Measurements from ENCODE around the gene OR4X2. TPM values are rescaled to one million over a fixed set of nuclear protein-coding genes. Genes with fewer than 3 reads are reported as not detected.

OR4X2 gene
- total and polyA plus RNA-seq, 7 experiments from 2014 or later, result not detected

GRCh38 chr11:48242501-48242900, 2.4 kb upstream of the OR4X2 start:
- no peak overlapping the region for H3K27ac Mint-ChIP-seq
- ChIA-PET CTCF (no interaction called here), POLR2A (no interaction called here)
- ATAC-seq (no peak), DNase-seq (no peak)
- peaks cover 0 to 8% (median 1%) of the 10 kb centered on the region in 11 donors for H3K9me3 Mint-ChIP-seq
- H3K36me3 Mint-ChIP-seq, result no peaks in the 10 kb centered on the region
- H3K4me1 Mint-ChIP-seq, result peaks cover 0 to 4% (median 0%) of the 10 kb centered on the region in 7 donors
- no peak overlapping the region for H3K4me3 Mint-ChIP-seq
- intact Hi-C loops (cut with micrococcal nuclease), result no loop called here
- Histone ChIP-seq H3K9me3 (ENCODE audit: control insufficient read depth in 2 of 3, low read length in 3 of 3) (no peaks in the 10 kb centered on the region), H3K36me3 (ENCODE audit: control insufficient read depth in 2 of 3, insufficient read depth in 3 of 3, low read length in 3 of 3) (no peaks in the 10 kb centered on the region), H3K27me3 (ENCODE audit: control insufficient read depth in 2 of 2, insufficient read depth in 2 of 2, low read length in 2 of 2) (no peaks in the 10 kb centered on the region), H3K4me3 (ENCODE audit: low read length) (no peak overlapping the region), H3K27ac (ENCODE audit: low read depth, low read length) (no peak overlapping the region), H3K4me1 (ENCODE audit: control insufficient read depth in 2 of 2, insufficient read depth in 2 of 2, low read length in 2 of 2) (no peaks in the 10 kb centered on the region)
- peaks cover 4 to 41% (median 39%) of the 10 kb centered on the region in 5 donors for H3K27me3 Mint-ChIP-seq

- Histone ChIP-seq H3K9me3 (ENCODE audit: control insufficient read depth in 2 of 3, low read length in 3 of 3) (peaks cover 0 to 5% (median 4%) of the 10 kb centered on the region in 3 experiments), H3K4me3 (ENCODE audit: low read length) (no peak overlapping the region), H3K27me3 (ENCODE audit: control insufficient read depth in 2 of 2, insufficient read depth in 2 of 2, low read length in 2 of 2) (no peaks in the 10 kb centered on the region), H3K36me3 (ENCODE audit: control insufficient read depth in 2 of 3, insufficient read depth in 3 of 3, low read length in 3 of 3) (no peaks in the 10 kb centered on the region), H3K27ac (ENCODE audit: low read depth, low read length) (no peak overlapping the region), H3K4me1 (ENCODE audit: control insufficient read depth in 2 of 2, insufficient read depth in 2 of 2, low read length in 2 of 2) (no peaks in the 10 kb centered on the region)
- intact Hi-C loops (cut with micrococcal nuclease), result no loop called here
- Mint-ChIP-seq H3K4me1 (no peaks in the 10 kb centered on the region), H3K27me3 (peaks cover 17 to 34% (median 31%) of the 10 kb centered on the region in 5 donors), H3K27ac (no peak overlapping the region), H3K4me3 (no peak overlapping the region), H3K36me3 (peaks cover 0 to 4% (median 0%) of the 10 kb centered on the region in 5 donors), H3K9me3 (peaks cover 1 to 17% (median 6%) of the 10 kb centered on the region in 11 donors)
- ATAC-seq (no peak), DNase-seq (no peak)
- CTCF ChIA-PET, result interaction anchor here (0.7 kb wide), 1 partner anchor 13 kb away, joined by 3 read pairs; no protein-coding TSS in a partner anchor
- POLR2A ChIA-PET, result no interaction called here
These were observed 4.0 kb downstream of the OR4X2 start for GRCh38 chr11:48248902-48249301.

GRCh38 chr11:48261600-48261999, 16.7 kb downstream of the OR4X2 start:
- peaks cover 0 to 10% (median 3%) of the 10 kb centered on the region in 11 donors for H3K9me3 Mint-ChIP-seq
- no peak overlapping the region for H3K27ac ChIP-seq (ENCODE audit: low read depth, low read length)
- H3K27me3 ChIP-seq (ENCODE audit: control insufficient read depth in 2 of 2, insufficient read depth in 2 of 2, low read length in 2 of 2), result no peaks in the 10 kb centered on the region
- H3K4me3 Mint-ChIP-seq, result no peak overlapping the region
- peaks cover 3 to 20% (median 16%) of the 10 kb centered on the region in 5 donors for H3K27me3 Mint-ChIP-seq
- CTCF ChIA-PET, result no interaction called here
- H3K36me3 ChIP-seq (ENCODE audit: control insufficient read depth in 2 of 3, insufficient read depth in 3 of 3, low read length in 3 of 3), result no peaks in the 10 kb centered on the region
- ATAC-seq, result no peak
- peaks cover 0 to 2% (median 0%) of the 10 kb centered on the region in 5 donors for H3K36me3 Mint-ChIP-seq
- POLR2A ChIA-PET, result no interaction called here
- DNase-seq, result no peak
- H3K9me3 ChIP-seq (ENCODE audit: control insufficient read depth in 2 of 3, low read length in 3 of 3), result no peaks in the 10 kb centered on the region
- peaks cover 0 to 8% (median 0%) of the 10 kb centered on the region in 7 donors for H3K4me1 Mint-ChIP-seq
- intact Hi-C loops (cut with micrococcal nuclease), result no loop called here
- no peak overlapping the region for H3K27ac Mint-ChIP-seq
- H3K4me3 ChIP-seq (ENCODE audit: low read length), result no peak overlapping the region
- H3K4me1 ChIP-seq (ENCODE audit: control insufficient read depth in 2 of 2, insufficient read depth in 2 of 2, low read length in 2 of 2), result no peaks in the 10 kb centered on the region

GRCh38 chr11:48263423-48263911, 18.6 kb downstream of the OR4X2 start, which contains the start of gene OR4X1:
Gene OR4X1 (plus strand): TSS chr11:48263861. CDS start chr11:48263861, 0 bp downstream.
- ChIA-PET POLR2A (no interaction called here), CTCF (no interaction called here)
- H3K4me3 ChIP-seq (ENCODE audit: low read length), result no peak within 1 kb of the TSS
- H3K27me3 ChIP-seq (ENCODE audit: control insufficient read depth in 2 of 2, insufficient read depth in 2 of 2, low read length in 2 of 2), result no peaks in the 10 kb centered on the region
- no peaks in the 10 kb centered on the region for H3K36me3 Mint-ChIP-seq
- H3K4me1 Mint-ChIP-seq, result peaks cover 0 to 8% (median 0%) of the 10 kb centered on the region in 7 donors
- H3K9me3 Mint-ChIP-seq, result peaks cover 0 to 10% (median 0%) of the 10 kb centered on the region in 11 donors
- intact Hi-C loops (cut with micrococcal nuclease), result no loop called here
- peaks cover 0 to 6% (median under 1%) of the 10 kb centered on the region in 5 donors for H3K27me3 Mint-ChIP-seq
- DNase-seq (no peak), ATAC-seq (no peak)
- peak within 1 kb of the TSS in 1 of 9 donors; percentile 5 for H3K27ac Mint-ChIP-seq
- no peak within 1 kb of the TSS for H3K27ac ChIP-seq (ENCODE audit: low read depth, low read length)
- H3K4me3 Mint-ChIP-seq, result no peak within 1 kb of the TSS
- H3K36me3 ChIP-seq (ENCODE audit: control insufficient read depth in 2 of 3, insufficient read depth in 3 of 3, low read length in 3 of 3), result no peaks in the 10 kb centered on the region
- no peaks in the 10 kb centered on the region for H3K9me3 ChIP-seq (ENCODE audit: control insufficient read depth in 2 of 3, low read length in 3 of 3)
- H3K4me1 ChIP-seq (ENCODE audit: control insufficient read depth in 2 of 2, insufficient read depth in 2 of 2, low read length in 2 of 2), result no peaks in the 10 kb centered on the region

- CTCF ChIA-PET, result no interaction called here
- H3K4me1 ChIP-seq (ENCODE audit: control insufficient read depth in 2 of 2, insufficient read depth in 2 of 2, low read length in 2 of 2), result no peaks in the 10 kb centered on the region
- H3K9me3 ChIP-seq (ENCODE audit: control insufficient read depth in 2 of 3, low read length in 3 of 3), result no peaks in the 10 kb centered on the region
- ATAC-seq (no peak), DNase-seq (no peak)
- no peaks in the 10 kb centered on the region for H3K27me3 ChIP-seq (ENCODE audit: control insufficient read depth in 2 of 2, insufficient read depth in 2 of 2, low read length in 2 of 2)
- no peak overlapping the region for H3K4me3 ChIP-seq (ENCODE audit: low read length)
- Mint-ChIP-seq H3K27me3 (peaks cover 3 to 18% (median 6%) of the 10 kb centered on the region in 5 donors), H3K27ac (no peak overlapping the region), H3K4me3 (no peak overlapping the region), H3K36me3 (no peaks in the 10 kb centered on the region), H3K9me3 (peaks cover 0 to 4% (median 0%) of the 10 kb centered on the region in 11 donors), H3K4me1 (no peaks in the 10 kb centered on the region)
- H3K27ac ChIP-seq (ENCODE audit: low read depth, low read length), result no peak overlapping the region
- intact Hi-C loops (cut with micrococcal nuclease), result no loop called here
- no peaks in the 10 kb centered on the region for H3K36me3 ChIP-seq (ENCODE audit: control insufficient read depth in 2 of 3, insufficient read depth in 3 of 3, low read length in 3 of 3)
- POLR2A ChIA-PET, result interaction anchor here (1.2 kb wide), 1 partner anchor 27 kb away, joined by 4 read pairs; no protein-coding TSS in a partner anchor
These were observed 25.7 kb downstream of the OR4X2 start for GRCh38 chr11:48270621-48271020.

GRCh38 chr11:48272606-48273005, 27.7 kb downstream of the OR4X2 start:
- no peak for DNase-seq
- Mint-ChIP-seq H3K4me3 (no peak overlapping the region), H3K36me3 (no peaks in the 10 kb centered on the region), H3K4me1 (no peaks in the 10 kb centered on the region), H3K9me3 (peaks cover 0 to 4% (median 0%) of the 10 kb centered on the region in 11 donors), H3K27me3 (peaks cover 3 to 23% (median 6%) of the 10 kb centered on the region in 5 donors), H3K27ac (no peak overlapping the region)
- ChIA-PET CTCF (no interaction called here), POLR2A (no interaction called here)
- no peak for ATAC-seq
- Histone ChIP-seq H3K36me3 (ENCODE audit: control insufficient read depth in 2 of 3, insufficient read depth in 3 of 3, low read length in 3 of 3) (no peaks in the 10 kb centered on the region), H3K4me1 (ENCODE audit: control insufficient read depth in 2 of 2, insufficient read depth in 2 of 2, low read length in 2 of 2) (no peaks in the 10 kb centered on the region), H3K27me3 (ENCODE audit: control insufficient read depth in 2 of 2, insufficient read depth in 2 of 2, low read length in 2 of 2) (no peaks in the 10 kb centered on the region), H3K27ac (ENCODE audit: low read depth, low read length) (no peak overlapping the region), H3K4me3 (ENCODE audit: low read length) (no peak overlapping the region), H3K9me3 (ENCODE audit: control insufficient read depth in 2 of 3, low read length in 3 of 3) (no peaks in the 10 kb centered on the region)
- intact Hi-C loops (cut with micrococcal nuclease), result no loop called here

All from naive thymus-derived CD4-positive, alpha-beta T cell (primary cell).